Measurements from ENCODE around the gene SCN3A. TPM values are rescaled to one million over a fixed set of nuclear protein-coding genes. Genes with fewer than 3 reads are reported as not detected.

The SCN3A gene
- total and polyA plus RNA-seq, 2 donors (not counting 1 experiment from before 2014, with no cell fraction given): 5.4 to 6.1 TPM

- Histone ChIP-seq H3K9ac (ENCODE audit: low read length) (no peak overlapping the region), H2AFZ (ENCODE audit: insufficient read depth, low read depth, low read length, poor library complexity, severe bottlenecking) (no peak overlapping the region), H3K4me3 (ENCODE audit: control extremely low read depth in 1 of 5, extremely low read depth in 1 of 5, insufficient read depth in 1 of 5, low read depth in 2 of 5, low read length in 4 of 5) (no peak overlapping the region), H3K4me2 (replicated peaks; ENCODE audit: low read depth, low read length, poor library complexity, severe bottlenecking) (no peak overlapping the region), H3K36me3 (replicated peaks in 1 of 2; ENCODE audit: control extremely low read depth in 1 of 2, control insufficient read depth in 1 of 2, extremely low read depth in 1 of 2, insufficient read depth in 2 of 2, low read length in 1 of 2) (peaks cover 4 to 6% of the 10 kb centered on the region in 2 experiments), H3K4me1 (ENCODE audit: control insufficient read depth in 2 of 2, insufficient read depth in 2 of 2, low read length in 2 of 2) (peaks cover 0 to 6% of the 10 kb centered on the region in 2 donors), H3K27me3 (replicated peaks in 1 of 4; ENCODE audit: control extremely low read depth in 1 of 4, control insufficient read depth in 3 of 4, insufficient read depth in 4 of 4, low read length in 3 of 4) (no peaks in the 10 kb centered on the region), H4K20me1 (ENCODE audit: control insufficient read depth, insufficient read depth, low read length, poor library complexity, severe bottlenecking) (no peaks in the 10 kb centered on the region), H3K79me2 (ENCODE audit: control insufficient read depth, insufficient read depth, low read length) (no peaks in the 10 kb centered on the region), H3K27ac (ENCODE audit: low read length in 2 of 2) (no peak overlapping the region), H3K9me3 (ENCODE audit: control extremely low read depth in 1 of 3, control insufficient read depth in 2 of 3, insufficient read depth in 1 of 3, low read length in 2 of 3) (no peaks in the 10 kb centered on the region)
- Mint-ChIP-seq H3K27me3 (no peaks in the 10 kb centered on the region), H3K9me3 (ENCODE audit: insufficient read depth) (no peaks in the 10 kb centered on the region), H3K4me3 (no peak overlapping the region), H3K4me1 (peaks cover 11% of the 10 kb centered on the region), H3K27ac (no peak overlapping the region)
- POLR2A ChIA-PET: no interaction called here
- TF ChIP-seq EZH2 (IDR thresholded peaks at IDR 0.05; ENCODE audit: borderline replicate concordance, insufficient read depth, low read depth, low read length, poor library complexity, severe bottlenecking) (no peak), CTCF (IDR thresholded peaks at IDR 0.05) (peak; percentile 28)
- DNase-seq (no peak), ATAC-seq (ENCODE audit: low read depth) (no peak)
- WGBS (ENCODE audit: insufficient coverage): 50% methylated on average over 1 of the region's 1 CpG
- CTCF ChIA-PET: interaction anchor here (0.7 to 1.9 kb wide), 5 partner anchors 60 to 262 kb away, joined by 3 to 9 read pairs (median 3); partner anchors contain the start of genes SCN2A and SCN3A
- intact Hi-C loops (cut with micrococcal nuclease): loop anchor here (5.0 kb wide), 1 partner anchor 61 kb away; the partner anchor contains the start of gene SCN3A
Observed at GRCh38 chr2:165141601-165142354, 62.1 kb downstream of the SCN3A start.

GRCh38 chr2:165126244-165126643 lies 77.6 kb downstream of the SCN3A start:
- no peaks in the 10 kb centered on the region for H3K27me3 Mint-ChIP-seq
- no peaks in the 10 kb centered on the region for H3K4me1 Mint-ChIP-seq
- no peak overlapping the region for H3K9ac ChIP-seq (ENCODE audit: low read length)
- DNase-seq (no peak), ATAC-seq (ENCODE audit: low read depth) (no peak)
- ChIA-PET CTCF (no interaction called here), POLR2A (no interaction called here)
- no peaks in the 10 kb centered on the region for H3K4me1 ChIP-seq (ENCODE audit: control insufficient read depth in 2 of 2, insufficient read depth in 2 of 2, low read length in 2 of 2)
- no peak overlapping the region for H3K4me3 ChIP-seq (ENCODE audit: control extremely low read depth in 1 of 5, extremely low read depth in 1 of 5, insufficient read depth in 1 of 5, low read depth in 2 of 5, low read length in 4 of 5)
- H2AFZ ChIP-seq (ENCODE audit: insufficient read depth, low read depth, low read length, poor library complexity, severe bottlenecking): no peak overlapping the region
- no CpG with 5 or more reads among the region's 3 CpGs for WGBS (ENCODE audit: insufficient coverage)
- H3K9me3 ChIP-seq (ENCODE audit: control extremely low read depth in 1 of 3, control insufficient read depth in 2 of 3, insufficient read depth in 1 of 3, low read length in 2 of 3): peaks cover 0 to 2% (median 0%) of the 10 kb centered on the region in 3 donors
- TF ChIP-seq CTCF (IDR thresholded peaks at IDR 0.05): peak; percentile 24
- TF ChIP-seq EZH2 (IDR thresholded peaks at IDR 0.05; ENCODE audit: borderline replicate concordance, insufficient read depth, low read depth, low read length, poor library complexity, severe bottlenecking): no peak
- no peaks in the 10 kb centered on the region for H4K20me1 ChIP-seq (ENCODE audit: control insufficient read depth, insufficient read depth, low read length, poor library complexity, severe bottlenecking)
- H3K36me3 ChIP-seq (replicated peaks in 1 of 2; ENCODE audit: control extremely low read depth in 1 of 2, control insufficient read depth in 1 of 2, extremely low read depth in 1 of 2, insufficient read depth in 2 of 2, low read length in 1 of 2): peaks cover 0 to 3% of the 10 kb centered on the region in 2 experiments
- H3K9me3 Mint-ChIP-seq (ENCODE audit: insufficient read depth): no peaks in the 10 kb centered on the region
- no peak overlapping the region for H3K27ac Mint-ChIP-seq
- H3K79me2 ChIP-seq (ENCODE audit: control insufficient read depth, insufficient read depth, low read length): no peaks in the 10 kb centered on the region
- intact Hi-C loops (cut with micrococcal nuclease): no loop called here
- no peak overlapping the region for H3K27ac ChIP-seq (ENCODE audit: low read length in 2 of 2)
- H3K4me3 Mint-ChIP-seq: no peak overlapping the region
- H3K4me2 ChIP-seq (replicated peaks; ENCODE audit: low read depth, low read length, poor library complexity, severe bottlenecking): no peak overlapping the region
- H3K27me3 ChIP-seq (replicated peaks in 1 of 4; ENCODE audit: control extremely low read depth in 1 of 4, control insufficient read depth in 3 of 4, insufficient read depth in 4 of 4, low read length in 3 of 4): no peaks in the 10 kb centered on the region
